Stimulated activated CD4-positive, alpha-beta T cell treated with anti-CD3 and anti-CD28 coated beads, Interleukin-1b, Interleukin-23, amount 100 ng/mL, for 24 hours (primary cell): Measurements from ENCODE around the gene PCCA.

Source experiments
- DNase-seq, 4 experiments: peaks; one replicate each; pipeline ENCODE4 v3.0.0-alpha.2; 2020; ENCODE audit warnings: low read depth in 4 of 4, low spot score in 1 of 4

Gene PCCA

GRCh38 chr13:100497389-100497788, 408.5 kb downstream of the PCCA start:
- no peak for DNase-seq

DNA sequence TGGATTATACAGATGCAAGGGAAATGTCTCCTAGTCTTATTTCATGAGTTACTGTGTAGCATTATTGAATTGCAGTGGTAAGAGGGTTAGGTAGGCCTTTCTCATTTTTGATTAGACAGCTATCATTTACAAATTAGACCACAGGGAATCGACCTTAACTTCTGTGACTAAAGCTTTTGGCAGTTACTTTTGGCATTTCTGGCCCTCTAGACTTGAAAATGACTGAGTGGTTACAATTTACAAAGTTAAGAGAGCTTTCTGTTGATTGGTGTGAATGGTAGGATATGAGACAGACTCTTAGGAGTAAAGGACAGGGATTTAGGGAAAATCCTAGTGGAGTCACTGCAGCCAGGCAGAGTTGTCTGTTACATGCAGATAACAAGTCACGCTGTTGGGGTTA, 413.6 kb downstream of the PCCA start:
- no peak for DNase-seq

GRCh38 chr13:100503622-100504021, 414.7 kb downstream of the PCCA start:
- no peak for DNase-seq

DNA sequence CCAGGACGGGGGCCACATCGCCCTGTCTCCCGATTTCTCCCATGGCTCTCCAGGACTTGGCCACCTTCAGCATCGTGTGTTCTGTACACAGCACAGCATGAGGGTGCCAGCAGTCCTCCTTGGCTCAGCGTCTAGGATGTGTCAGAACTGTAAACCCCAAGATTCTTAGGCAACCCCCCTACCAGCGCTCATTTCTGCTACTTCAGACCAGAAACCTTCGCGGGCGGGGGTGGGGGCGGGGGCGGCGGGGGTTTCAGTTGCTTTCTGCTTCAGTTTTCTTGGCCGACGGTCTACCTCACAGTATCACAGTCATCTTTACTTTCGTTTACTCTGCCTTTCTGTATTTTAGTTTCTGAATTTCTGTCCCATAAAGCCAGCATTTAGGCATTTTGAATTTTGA, 417.3 kb downstream of the PCCA start:
- peak in 3 of 4 experiments; percentile 10 to 28 (median 25) for DNase-seq

GRCh38 chr13:100506600-100507422, 417.9 kb downstream of the PCCA start:
- DNase-seq = no peak

DNA sequence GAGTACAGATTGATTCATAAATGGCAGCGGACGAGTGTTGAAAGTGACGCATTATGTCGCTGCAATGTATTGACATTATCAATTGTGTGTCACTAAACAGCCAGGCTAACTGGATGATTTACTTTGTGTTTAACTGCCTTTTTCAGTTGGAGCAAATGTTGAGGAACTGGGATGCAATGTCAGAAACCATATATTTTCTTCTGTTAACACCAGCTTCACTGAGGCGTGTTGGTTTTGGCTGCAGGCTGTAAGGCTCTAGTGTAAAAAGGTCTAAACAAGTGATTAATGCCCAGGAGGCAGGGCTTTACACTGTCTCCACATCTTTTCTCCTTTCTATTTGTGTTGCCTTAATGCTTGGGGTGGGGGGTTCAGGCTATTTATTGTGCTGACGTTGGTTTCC, 419.6 kb downstream of the PCCA start:
- DNase-seq = no peak

DNA sequence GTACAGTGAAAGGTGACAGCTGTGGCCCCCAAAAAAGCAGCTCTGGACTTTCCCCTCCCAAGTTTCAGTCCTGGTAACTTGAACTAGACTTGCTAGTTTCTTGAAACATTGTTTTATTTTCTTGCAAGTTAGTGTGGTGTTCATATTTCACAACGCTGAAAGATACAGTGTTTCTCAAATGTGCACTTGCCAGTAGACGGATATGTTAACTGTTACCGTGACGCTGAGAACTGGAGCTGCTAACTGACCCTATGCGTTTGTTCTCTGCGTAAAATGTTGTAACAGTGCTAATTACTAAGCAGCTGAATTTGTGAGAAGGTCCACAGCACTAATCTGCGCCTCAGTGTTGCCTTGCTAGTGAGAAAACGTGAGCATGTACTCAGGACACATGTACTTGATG, 420.1 kb downstream of the PCCA start:
- DNase-seq = no peak

- no peak for DNase-seq
These were observed 421.5 kb downstream of the PCCA start for GRCh38 chr13:100510208-100510957.

DNA sequence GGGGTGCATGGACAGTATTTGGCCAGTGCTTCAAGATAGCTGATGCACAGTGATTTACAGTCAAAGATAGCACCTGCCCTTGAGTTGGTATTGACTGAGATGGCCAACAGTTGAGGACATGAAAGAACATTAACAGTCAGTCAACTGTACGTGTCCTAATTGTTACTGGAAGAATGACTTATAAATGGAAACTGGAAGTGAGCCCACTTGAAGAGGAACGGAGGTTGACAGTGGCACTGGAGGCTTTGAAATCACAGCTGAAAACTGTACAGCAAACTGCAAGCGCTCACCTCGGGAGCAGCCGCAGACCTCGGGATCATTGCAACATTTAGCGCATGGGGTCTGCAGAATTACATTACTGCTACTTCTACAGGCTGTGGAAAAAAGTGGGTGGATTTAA, 422.6 kb downstream of the PCCA start:
- no peak for DNase-seq

GRCh38 chr13:100512422-100512821, 423.5 kb downstream of the PCCA start:
- no peak for DNase-seq

DNA sequence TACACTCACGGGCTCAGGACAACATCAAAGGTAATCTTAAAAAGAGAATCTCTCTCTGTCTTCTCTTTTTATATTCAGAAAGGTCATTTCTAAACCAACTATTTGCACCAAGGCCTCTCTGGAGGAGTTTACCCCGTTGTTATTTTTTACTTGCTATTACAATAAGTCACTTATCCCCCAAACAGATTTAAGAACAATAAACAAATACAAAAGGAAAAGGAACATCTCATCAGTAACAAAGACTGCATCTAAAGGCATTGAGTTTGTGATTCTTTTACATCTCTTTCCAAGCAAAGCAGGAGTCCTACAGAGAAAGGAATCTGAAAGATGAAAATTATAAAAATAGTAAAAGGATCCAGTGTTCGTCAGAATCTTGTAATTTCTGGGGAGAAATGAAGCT, 424.3 kb downstream of the PCCA start:
- DNase-seq = no peak

GRCh38 chr13:100513987-100514670, 425.2 kb downstream of the PCCA start:
- DNase-seq = no peak

GRCh38 chr13:100514788-100515409, 426.0 kb downstream of the PCCA start:
- peak; percentile 46 to 64 (median 53) for DNase-seq

GRCh38 chr13:100515410-100515800, 426.5 kb downstream of the PCCA start:
- DNase-seq = no peak

DNA sequence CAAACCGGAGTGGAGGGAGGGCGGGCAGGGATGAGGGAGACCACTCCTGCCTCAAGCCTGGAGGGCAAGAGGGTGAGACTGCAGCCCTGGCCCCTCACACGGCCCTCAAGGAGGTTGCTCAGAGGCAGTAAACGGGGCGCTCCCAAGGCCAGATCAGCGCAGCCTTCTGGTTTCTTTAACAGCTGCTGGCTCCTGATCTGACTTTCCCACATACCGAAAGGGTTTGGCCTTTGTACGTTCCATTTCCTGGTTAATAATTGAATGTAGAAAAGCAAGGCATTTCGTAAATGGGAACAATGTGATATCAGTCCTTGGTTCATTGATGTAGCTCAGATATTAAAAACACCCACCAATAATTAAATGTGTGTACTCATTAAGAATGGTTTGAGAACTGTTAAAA, 428.2 kb downstream of the PCCA start:
- DNase-seq = no peak

- no peak for DNase-seq
These were observed 428.8 kb downstream of the PCCA start for GRCh38 chr13:100517728-100518127.

GRCh38 chr13:100518394-100519062, 429.6 kb downstream of the PCCA start:
- DNase-seq = no peak

DNA sequence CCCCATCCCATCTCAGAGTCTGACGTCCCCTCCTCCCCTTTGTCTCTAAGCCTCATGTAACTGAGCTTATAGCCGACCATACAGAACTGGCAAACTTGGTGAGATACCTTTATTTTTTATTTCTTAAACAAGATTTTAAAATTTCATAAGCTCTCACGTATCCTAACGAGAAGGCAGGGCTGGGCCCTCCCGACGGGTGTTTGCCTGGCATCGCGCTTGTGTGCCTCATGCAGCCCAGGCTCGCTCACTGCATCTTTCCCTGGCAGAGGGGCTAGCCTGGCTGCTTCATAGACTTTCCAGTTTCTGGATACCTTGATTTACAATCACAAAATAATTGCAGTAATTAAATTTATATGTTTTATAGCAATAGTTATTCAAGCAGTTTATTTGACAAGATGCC, 430.7 kb downstream of the PCCA start:
- no peak for DNase-seq

DNA sequence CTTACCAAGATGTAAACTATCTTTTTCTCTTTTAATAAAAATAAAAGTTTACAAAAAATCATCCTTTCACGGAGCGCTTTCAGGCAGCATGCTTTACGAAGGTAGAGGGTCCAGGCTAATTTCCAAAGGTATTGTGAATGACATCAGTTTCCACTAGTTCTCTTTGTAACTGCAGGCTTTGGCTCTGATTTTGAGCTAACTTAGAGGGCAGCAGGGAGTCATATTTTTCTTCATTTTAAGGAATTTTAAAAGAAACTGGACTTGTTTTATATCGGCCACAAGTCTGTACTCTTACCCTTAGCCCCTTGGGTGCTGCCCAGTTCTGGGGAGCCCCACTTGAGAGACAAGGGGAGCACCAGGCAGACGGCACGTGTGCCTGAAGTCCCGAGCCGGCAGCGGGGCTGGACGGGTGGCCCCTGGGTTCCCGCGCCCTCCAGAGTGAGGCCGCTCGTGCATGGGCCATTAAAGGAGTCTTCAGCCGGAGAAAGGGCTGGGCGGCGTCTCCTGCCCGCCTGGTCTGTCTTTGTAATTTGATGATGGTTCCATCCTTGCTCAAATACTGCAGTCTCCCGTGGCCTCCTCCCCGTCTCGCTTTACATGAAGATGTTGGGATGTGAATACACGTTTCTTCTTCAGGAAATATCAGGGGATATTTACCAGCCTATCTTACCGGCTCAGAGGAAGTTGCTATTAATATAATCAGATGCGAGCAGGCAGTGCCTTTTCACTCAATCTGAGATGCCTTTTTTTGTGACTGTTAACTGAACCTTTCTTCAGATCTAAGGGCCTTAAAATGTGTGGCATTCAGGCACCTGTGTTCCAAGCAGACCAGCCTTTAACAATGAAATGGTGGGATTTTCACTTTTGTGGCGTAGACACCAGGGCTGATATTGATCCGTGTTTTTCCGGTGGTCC, 432.3 kb downstream of the PCCA start:
- no peak for DNase-seq
